Stomach smooth muscle (tissue), 2 donors: ENCODE data around the gene TNS4.
A peak's percentile ranks its signal among the peaks of the same experiment; 100 is the strongest.

Experiments
- H3K27ac ChIP-seq: one replicate; pipeline ENCODE4 v1.7.0; 2013; ENCODE audit warnings: mild to moderate bottlenecking, low read length, inconsistent platforms
- H3K27me3 ChIP-seq, 2 donors: one replicate each; pipeline ENCODE4 v1.7.0; 2013; ENCODE audit warnings: low read length in 2 of 2; ENCODE audit not compliant: insufficient read depth in 2 of 2, control insufficient read depth in 1 of 2
- H3K36me3 ChIP-seq, 2 donors: one replicate each; pipeline ENCODE4 v1.7.0; 2013; ENCODE audit warnings: low read length in 2 of 2; ENCODE audit not compliant: control insufficient read depth in 2 of 2, insufficient read depth in 2 of 2
- H3K4me1 ChIP-seq: one replicate; pipeline ENCODE4 v1.7.0; 2013; ENCODE audit warnings: low read length; ENCODE audit not compliant: control insufficient read depth, insufficient read depth
- H3K4me3 ChIP-seq, 2 donors: one replicate each; pipeline ENCODE4 v1.7.0; 2013; ENCODE audit warnings: low read length in 2 of 2
- H3K9ac ChIP-seq, 2 donors: one replicate each; pipeline ENCODE4 v1.7.0; 2013; ENCODE audit warnings: low read length in 2 of 2, mild to moderate bottlenecking in 1 of 2
- H3K9me3 ChIP-seq, 2 donors: one replicate each; pipeline ENCODE4 v1.7.0; 2013; ENCODE audit warnings: low read length in 2 of 2; ENCODE audit not compliant: control insufficient read depth in 2 of 2
- donor health status: healthy.
- donor health status: Pancreatic carcinoma.

Gene TNS4

GRCh38 chr17:40452216-40452787 is 49.1 kb downstream of the TNS4 start:
- H3K27me3 ChIP-seq, result no peaks in the 10 kb centered on the region
- H3K27ac ChIP-seq, result peak overlapping the region; percentile 92
- H3K9me3 ChIP-seq, result no peaks in the 10 kb centered on the region
- H3K9ac ChIP-seq, result peak overlapping the region; percentile 24 to 36
- peaks cover 36 to 39% of the 10 kb centered on the region in 2 donors for H3K36me3 ChIP-seq
- H3K4me3 ChIP-seq, result peak overlapping the region in 1 of 2 donors; percentile 57
- peaks cover 89% of the 10 kb centered on the region for H3K4me1 ChIP-seq

GRCh38 chr17:40451420-40451819 is 50.0 kb downstream of the TNS4 start:
- peaks cover 34 to 35% of the 10 kb centered on the region in 2 donors for H3K36me3 ChIP-seq
- no peaks in the 10 kb centered on the region for H3K27me3 ChIP-seq
- H3K9me3 ChIP-seq, result no peaks in the 10 kb centered on the region
- peak overlapping the region in 1 of 2 donors; percentile 44 for H3K4me3 ChIP-seq
- H3K9ac ChIP-seq, result peak overlapping the region in 1 of 2 donors; percentile 2
- H3K27ac ChIP-seq, result peak overlapping the region; percentile 92
- peaks cover 89% of the 10 kb centered on the region for H3K4me1 ChIP-seq

DNA sequence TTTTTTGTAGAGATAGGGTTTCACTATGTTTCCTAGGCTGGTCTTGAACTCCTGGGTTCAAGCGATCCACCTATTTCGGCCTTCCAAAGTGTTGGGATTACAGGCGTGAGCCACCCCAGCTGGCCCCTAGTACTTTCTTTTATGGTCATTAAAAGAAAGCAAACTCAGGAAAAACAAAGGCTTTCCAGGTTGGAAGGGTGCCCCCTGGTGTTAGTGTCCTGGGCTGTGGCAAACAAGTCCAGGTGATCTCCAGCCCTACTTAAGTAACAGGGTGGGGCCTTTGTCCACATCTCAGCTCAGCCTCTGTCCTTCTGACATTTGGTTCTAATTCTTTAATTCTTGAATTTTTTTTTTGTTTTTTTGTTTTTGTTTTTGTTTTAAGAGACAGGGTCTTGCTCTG is 51.2 kb downstream of the TNS4 start:
- peaks cover 93% of the 10 kb centered on the region for H3K4me1 ChIP-seq
- H3K36me3 ChIP-seq, result peaks cover 28 to 29% of the 10 kb centered on the region in 2 donors
- H3K9me3 ChIP-seq, result no peaks in the 10 kb centered on the region
- no peak overlapping the region for H3K9ac ChIP-seq
- no peaks in the 10 kb centered on the region for H3K27me3 ChIP-seq
- H3K27ac ChIP-seq, result peak overlapping the region; percentile 92
- H3K4me3 ChIP-seq, result peak overlapping the region in 1 of 2 donors; percentile 40

GRCh38 chr17:40448639-40449261 is 52.7 kb downstream of the TNS4 start:
- H3K9ac ChIP-seq, result peak overlapping the region; percentile 17 to 78
- peaks cover 14 to 21% of the 10 kb centered on the region in 2 donors for H3K36me3 ChIP-seq
- H3K27me3 ChIP-seq, result no peaks in the 10 kb centered on the region
- H3K27ac ChIP-seq, result peak overlapping the region; percentile 94
- H3K4me3 ChIP-seq, result peak overlapping the region; percentile 99 to 100
- H3K4me1 ChIP-seq, result peaks cover 84% of the 10 kb centered on the region
- H3K9me3 ChIP-seq, result no peaks in the 10 kb centered on the region

DNA sequence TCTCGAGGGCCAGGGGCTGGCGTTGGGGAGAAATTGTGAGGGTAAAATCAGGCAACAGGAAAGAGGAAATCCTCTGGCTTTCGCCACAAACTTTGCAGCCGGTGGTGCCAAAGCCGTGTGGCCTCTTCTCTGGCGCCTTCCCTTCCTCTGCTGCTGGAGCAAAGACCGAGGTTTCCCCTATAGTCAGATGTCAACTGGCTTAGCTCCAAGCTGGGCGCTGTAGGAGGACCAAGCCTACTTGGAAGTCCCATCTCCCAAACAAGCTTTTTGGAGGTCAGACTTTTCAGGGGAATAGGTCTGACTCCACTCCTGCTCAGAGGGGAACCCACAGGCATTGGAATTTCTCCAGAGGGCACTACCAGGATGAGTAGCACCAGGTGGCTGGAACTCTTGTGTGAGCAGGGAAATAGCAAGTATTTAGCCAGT is 53.2 kb downstream of the TNS4 start:
- Histone ChIP-seq H3K4me3 (peak overlapping the region; percentile 99 to 100), H3K9me3 (no peaks in the 10 kb centered on the region), H3K27me3 (no peaks in the 10 kb centered on the region), H3K27ac (peak overlapping the region; percentile 94), H3K9ac (peak overlapping the region; percentile 36 to 78), H3K36me3 (peaks cover 10 to 15% of the 10 kb centered on the region in 2 donors), H3K4me1 (peaks cover 79% of the 10 kb centered on the region)

GRCh38 chr17:40447806-40448205 is 53.6 kb downstream of the TNS4 start:
- Histone ChIP-seq H3K9ac (peak overlapping the region; percentile 36 to 78), H3K9me3 (no peaks in the 10 kb centered on the region), H3K27me3 (no peaks in the 10 kb centered on the region), H3K4me3 (peak overlapping the region; percentile 99 to 100), H3K27ac (peak overlapping the region; percentile 94), H3K4me1 (peaks cover 77% of the 10 kb centered on the region), H3K36me3 (peaks cover 7 to 11% of the 10 kb centered on the region in 2 donors)

GRCh38 chr17:40447148-40447644 is 54.2 kb downstream of the TNS4 start:
- Histone ChIP-seq H3K27ac (peak overlapping the region; percentile 94), H3K9ac (peak overlapping the region; percentile 36 to 78), H3K9me3 (no peaks in the 10 kb centered on the region), H3K27me3 (no peaks in the 10 kb centered on the region), H3K36me3 (peaks cover 7 to 10% of the 10 kb centered on the region in 2 donors), H3K4me3 (peak overlapping the region; percentile 99 to 100), H3K4me1 (peaks cover 77% of the 10 kb centered on the region)

DNA sequence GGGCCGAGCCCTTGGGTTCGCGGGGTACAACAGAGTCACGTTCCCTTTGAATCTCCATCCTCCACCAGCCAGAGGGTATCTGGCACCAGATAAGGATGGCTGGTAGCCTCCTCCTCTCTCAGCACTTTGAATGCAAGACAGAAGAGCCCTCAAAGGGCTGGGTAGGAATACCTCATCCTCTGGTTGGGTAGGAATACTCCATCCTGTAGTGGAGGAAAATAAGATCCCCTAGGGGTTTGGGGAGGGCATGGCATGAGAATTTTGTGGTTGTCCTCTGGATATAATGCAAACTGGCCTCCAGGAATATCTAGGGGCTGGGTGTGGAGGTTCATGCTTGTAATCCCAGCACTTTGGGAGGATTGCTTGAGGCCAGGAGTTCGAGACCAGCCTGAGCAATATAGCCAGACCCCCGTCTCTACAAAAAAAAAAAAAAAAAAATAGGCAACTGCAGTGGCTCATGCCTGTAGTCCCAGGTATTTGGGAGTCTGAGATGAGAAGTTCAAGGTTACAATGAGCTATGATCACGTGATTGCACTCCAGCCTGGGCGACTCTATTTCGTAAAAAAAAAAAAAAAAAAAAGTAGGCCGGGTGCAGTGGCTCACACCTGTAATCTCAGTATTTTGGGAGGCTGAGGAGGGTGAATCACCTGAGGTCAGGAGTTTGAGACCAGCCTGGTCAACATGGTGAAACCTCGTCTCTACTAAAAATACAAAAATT is 55.5 kb downstream of the TNS4 start:
- H3K36me3 ChIP-seq, result peaks cover 7 to 10% of the 10 kb centered on the region in 2 donors
- no peaks in the 10 kb centered on the region for H3K27me3 ChIP-seq
- peak overlapping the region; percentile 96 to 100 for H3K9ac ChIP-seq
- peak overlapping the region; percentile 99 to 100 for H3K4me3 ChIP-seq
- peaks cover 71% of the 10 kb centered on the region for H3K4me1 ChIP-seq
- H3K27ac ChIP-seq, result peak overlapping the region; percentile 94
- H3K9me3 ChIP-seq, result no peaks in the 10 kb centered on the region

DNA sequence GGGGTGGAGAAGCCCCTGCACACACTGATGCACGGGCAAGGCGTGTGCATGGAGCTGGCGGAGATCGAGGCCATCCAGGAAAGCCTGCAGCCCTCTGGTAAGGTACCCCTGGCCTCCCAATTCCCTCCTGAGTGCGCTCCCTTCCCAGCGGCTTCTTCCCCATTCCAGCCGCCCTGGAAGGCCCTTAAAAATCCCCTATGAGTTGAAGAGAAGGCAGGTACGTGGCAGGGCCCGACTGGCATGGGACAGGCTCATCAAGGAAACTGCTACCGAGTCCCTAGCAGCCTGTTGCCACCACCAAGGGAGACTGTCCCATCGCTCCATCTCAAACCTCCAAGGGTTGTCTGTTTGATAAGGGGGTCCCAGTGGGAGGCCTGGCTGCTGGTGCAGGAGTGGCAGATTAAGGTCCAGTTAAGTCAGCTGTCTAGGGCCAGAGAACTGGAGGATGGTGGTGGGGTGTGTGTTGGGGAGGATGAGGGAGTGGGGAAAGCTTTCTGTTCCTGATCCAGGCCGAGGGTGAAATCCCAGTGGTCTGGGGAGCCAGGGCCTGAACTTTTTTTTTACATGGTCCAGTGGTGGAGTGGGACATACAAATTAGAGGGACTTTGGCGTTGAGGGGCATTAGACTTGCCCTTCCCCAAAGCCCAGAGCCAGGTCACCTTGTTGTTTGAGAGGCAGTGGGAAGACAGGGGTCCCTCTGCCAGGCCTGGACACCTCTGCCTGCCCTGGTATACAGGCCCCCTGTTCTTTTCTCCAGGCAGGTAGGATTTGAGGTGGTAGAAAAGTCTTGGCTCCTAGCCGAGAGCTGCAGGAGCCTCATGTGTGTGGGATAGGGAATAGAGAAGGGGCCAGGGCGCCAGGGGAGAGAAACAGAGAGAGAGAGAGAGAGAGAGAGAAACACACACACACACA is 57.2 kb downstream of the TNS4 start:
- Histone ChIP-seq H3K4me3 (peak overlapping the region; percentile 99 to 100), H3K27me3 (no peaks in the 10 kb centered on the region), H3K36me3 (peaks cover 7 to 10% of the 10 kb centered on the region in 2 donors), H3K9ac (peak overlapping the region; percentile 96 to 100), H3K27ac (peak overlapping the region; percentile 94), H3K9me3 (no peaks in the 10 kb centered on the region), H3K4me1 (peaks cover 58% of the 10 kb centered on the region)
